GM12878 (cell line): Measurements from ENCODE around the gene UBAC2. TPM values are rescaled to one million over a fixed set of nuclear protein-coding genes. Genes with fewer than 3 reads are reported as not detected.

Source experiments
- ATF7 ChIP-seq: fragments of 450-650 bp; IDR thresholded peaks from 2 replicates; pipeline ENCODE4 v1.6.1; 2016; ENCODE audit warnings: low read depth, mild to moderate bottlenecking
- BMI1 ChIP-seq: fragments of 450-650 bp; IDR thresholded peaks from 2 replicates; pipeline ENCODE4 v1.6.1; 2016; ENCODE audit warnings: mild to moderate bottlenecking, moderate library complexity, borderline replicate concordance
- E2F8 ChIP-seq: fragments of 450-650 bp; IDR thresholded peaks from 2 replicates; pipeline ENCODE4 v1.6.1; 2018; ENCODE audit warnings: mild to moderate bottlenecking, low read depth, moderate library complexity; ENCODE audit not compliant: partially characterized antibody
- HDAC2 ChIP-seq: fragments of 200-600 bp; sonication (generic); IDR thresholded peaks from 2 replicates; pipeline ENCODE4 v1.6.1; 2017
- HDGF ChIP-seq: fragments of 450-650 bp; IDR thresholded peaks from 2 replicates; pipeline ENCODE4 v1.6.1; 2016; ENCODE audit warnings: antibody characterized with exemption
- KLF5 ChIP-seq: fragments of 450-650 bp; IDR thresholded peaks from 2 replicates; pipeline ENCODE4 v1.6.1; 2014; ENCODE audit warnings: mild to moderate bottlenecking; ENCODE audit not compliant: partially characterized antibody
- NR2C2 ChIP-seq: IDR thresholded peaks from 2 replicates; pipeline ENCODE4 v1.6.1; 2011; ENCODE audit warnings: borderline replicate concordance, low read depth; ENCODE audit not compliant: control insufficient read depth, insufficient read length
- PML ChIP-seq: IDR thresholded peaks from 2 replicates; pipeline ENCODE4 v1.6.1; 2012; ENCODE audit warnings: low read length, inconsistent platforms
- RCOR1 ChIP-seq: conservative IDR thresholded peaks from 2 replicates; pipeline ENCODE4 v1.6.1; 2012; ENCODE audit warnings: low read depth, low read length, improper control_type of control experiment
- STAT1 ChIP-seq: fragments of 450-650 bp; conservative IDR thresholded peaks from 2 replicates; pipeline ENCODE4 v1.6.1; 2014; ENCODE audit warnings: antibody characterized with exemption, mild to moderate bottlenecking
- ZBTB33 ChIP-seq: fragments of 450-650 bp; IDR thresholded peaks from 2 replicates; pipeline ENCODE4 v1.6.1; 2017; ENCODE audit warnings: mild to moderate bottlenecking
- ZNF24 ChIP-seq: fragments of 450-650 bp; IDR thresholded peaks from 2 replicates; pipeline ENCODE4 v1.6.1; 2017; ENCODE audit warnings: antibody characterized with exemption, mild to moderate bottlenecking
- ZZZ3 ChIP-seq: IDR thresholded peaks from 2 replicates; pipeline ENCODE4 v1.6.1; 2011; ENCODE audit warnings: low read depth; ENCODE audit not compliant: control insufficient read depth, insufficient read length
- polyA plus RNA-seq, 11 experiments: library from polyadenylated mRNA; depleted of rRNA in 4 of 11; unstranded in 6 of 11; stranded (reverse) in 5 of 11; fragments of >200 nt; fragmentation: Nextera tagmentation in 4 of 11; fragmentation: Illumina TruSeq in 1 of 11; extraction: Ambion mirVana in 4 of 11; extraction: Trizol in 1 of 11; gene quantifications; 1 replicate in 1 of 11; 2 replicates in 10 of 11; pipeline versions ENCODE4 v1.2.1 to v1.2.3, GENCODE V29; 2011 to 2016; ENCODE audit warnings: inconsistent platforms in 2 of 11, missing spikeins in 2 of 11, low read depth in 1 of 11
- total RNA-seq, 4 experiments: library from RNA; depleted of rRNA in 3 of 4; stranded (reverse); fragments of >200 nt in 3 of 4; fragmentation: Illumina TruSeq in 1 of 4; extraction: Trizol in 1 of 4; gene quantifications; 2 replicates each; pipeline versions ENCODE4 v1.2.1 to v1.2.3, GENCODE V29; 2013 to 2021
- TF ChIP-seq, protein P1 (sequence below): fragments of 450-650 bp; IDR thresholded peaks from 2 replicates; pipeline ENCODE4 v1.6.1; 2017; ENCODE audit warnings: mild to moderate bottlenecking, moderate library complexity
- TF ChIP-seq, protein P2 (sequence below): IDR thresholded peaks from 2 replicates; pipeline ENCODE4 v1.6.1; 2011; ENCODE audit warnings: borderline replicate concordance, low read depth, mild to moderate bottlenecking, moderate library complexity, low read length; ENCODE audit not compliant: insufficient read depth, poor library complexity, severe bottlenecking

The UBAC2 gene
- total and polyA plus RNA-seq, 10 of the 15 experiments (the other 5 are each of a cell fraction or from before 2014, with no cell fraction given) = 3.0 to 54.6 (median 17.4) TPM

DNA sequence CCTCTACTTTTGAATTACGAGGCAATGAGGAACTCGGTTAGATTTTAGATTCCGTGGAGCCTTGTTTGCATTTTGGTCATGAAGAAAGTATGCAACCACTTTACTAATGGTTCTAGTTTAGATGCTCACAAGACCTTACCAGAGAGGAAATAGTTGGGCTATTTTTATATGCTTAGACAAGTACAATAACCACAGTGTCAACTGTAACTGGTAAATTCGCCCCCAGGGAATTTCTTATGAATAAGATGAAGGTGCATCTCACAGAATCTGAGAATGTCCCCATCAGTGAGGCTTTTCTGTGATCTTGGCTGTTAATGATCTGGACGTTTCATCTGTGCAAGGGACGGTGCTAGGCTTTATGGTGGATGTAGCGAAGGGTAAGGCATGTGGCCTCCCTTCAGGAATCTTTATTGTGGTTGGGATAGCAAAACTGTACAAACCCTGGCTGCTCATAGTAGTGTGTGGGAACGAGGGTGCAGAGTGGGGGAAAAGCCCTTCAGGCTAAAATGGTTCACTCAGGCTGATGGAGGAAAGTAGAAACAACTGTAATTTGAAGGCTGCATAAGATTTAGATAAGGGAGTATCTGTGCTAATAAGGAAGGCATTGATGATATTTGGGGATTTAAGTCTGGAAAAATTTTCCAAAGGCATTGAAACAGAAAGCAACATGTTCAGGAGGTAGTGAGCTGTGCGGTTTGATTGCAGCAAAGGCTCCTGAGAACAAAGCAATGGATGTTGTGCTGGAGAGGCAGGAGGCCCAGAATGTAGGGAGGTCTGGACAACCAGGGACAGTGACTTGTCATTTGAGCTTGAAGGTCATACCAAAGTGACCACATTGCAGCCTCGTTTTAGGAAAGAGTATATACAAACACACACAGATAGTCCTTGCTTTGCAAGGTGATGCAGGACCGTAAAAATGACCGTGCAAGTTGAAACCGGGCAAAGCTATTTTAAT, 28.4 kb downstream of the UBAC2 start (continued):
- TF ChIP-seq KLF5 = no peak
- TF ChIP-seq NR2C2 = no peak
- peak; percentile 71 for TF ChIP-seq E2F8
- TF ChIP-seq HDGF = no peak
- TF ChIP-seq ZZZ3 = no peak
- TF ChIP-seq, protein P1, sequence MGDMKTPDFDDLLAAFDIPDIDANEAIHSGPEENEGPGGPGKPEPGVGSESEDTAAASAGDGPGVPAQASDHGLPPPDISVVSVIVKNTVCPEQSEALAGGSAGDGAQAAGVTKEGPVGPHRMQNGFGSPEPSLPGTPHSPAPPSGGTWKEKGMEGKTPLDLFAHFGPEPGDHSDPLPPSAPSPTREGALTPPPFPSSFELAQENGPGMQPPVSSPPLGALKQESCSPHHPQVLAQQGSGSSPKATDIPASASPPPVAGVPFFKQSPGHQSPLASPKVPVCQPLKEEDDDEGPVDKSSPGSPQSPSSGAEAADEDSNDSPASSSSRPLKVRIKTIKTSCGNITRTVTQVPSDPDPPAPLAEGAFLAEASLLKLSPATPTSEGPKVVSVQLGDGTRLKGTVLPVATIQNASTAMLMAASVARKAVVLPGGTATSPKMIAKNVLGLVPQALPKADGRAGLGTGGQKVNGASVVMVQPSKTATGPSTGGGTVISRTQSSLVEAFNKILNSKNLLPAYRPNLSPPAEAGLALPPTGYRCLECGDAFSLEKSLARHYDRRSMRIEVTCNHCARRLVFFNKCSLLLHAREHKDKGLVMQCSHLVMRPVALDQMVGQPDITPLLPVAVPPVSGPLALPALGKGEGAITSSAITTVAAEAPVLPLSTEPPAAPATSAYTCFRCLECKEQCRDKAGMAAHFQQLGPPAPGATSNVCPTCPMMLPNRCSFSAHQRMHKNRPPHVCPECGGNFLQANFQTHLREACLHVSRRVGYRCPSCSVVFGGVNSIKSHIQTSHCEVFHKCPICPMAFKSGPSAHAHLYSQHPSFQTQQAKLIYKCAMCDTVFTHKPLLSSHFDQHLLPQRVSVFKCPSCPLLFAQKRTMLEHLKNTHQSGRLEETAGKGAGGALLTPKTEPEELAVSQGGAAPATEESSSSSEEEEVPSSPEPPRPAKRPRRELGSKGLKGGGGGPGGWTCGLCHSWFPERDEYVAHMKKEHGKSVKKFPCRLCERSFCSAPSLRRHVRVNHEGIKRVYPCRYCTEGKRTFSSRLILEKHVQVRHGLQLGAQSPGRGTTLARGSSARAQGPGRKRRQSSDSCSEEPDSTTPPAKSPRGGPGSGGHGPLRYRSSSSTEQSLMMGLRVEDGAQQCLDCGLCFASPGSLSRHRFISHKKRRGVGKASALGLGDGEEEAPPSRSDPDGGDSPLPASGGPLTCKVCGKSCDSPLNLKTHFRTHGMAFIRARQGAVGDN = no peak
- no peak for TF ChIP-seq STAT1
- TF ChIP-seq RCOR1 = peak; percentile 94; the same call in 1 of the 2 replicates
- peak; percentile 67; the same call in 1 of the 2 replicates for TF ChIP-seq PML
- TF ChIP-seq, protein P2, sequence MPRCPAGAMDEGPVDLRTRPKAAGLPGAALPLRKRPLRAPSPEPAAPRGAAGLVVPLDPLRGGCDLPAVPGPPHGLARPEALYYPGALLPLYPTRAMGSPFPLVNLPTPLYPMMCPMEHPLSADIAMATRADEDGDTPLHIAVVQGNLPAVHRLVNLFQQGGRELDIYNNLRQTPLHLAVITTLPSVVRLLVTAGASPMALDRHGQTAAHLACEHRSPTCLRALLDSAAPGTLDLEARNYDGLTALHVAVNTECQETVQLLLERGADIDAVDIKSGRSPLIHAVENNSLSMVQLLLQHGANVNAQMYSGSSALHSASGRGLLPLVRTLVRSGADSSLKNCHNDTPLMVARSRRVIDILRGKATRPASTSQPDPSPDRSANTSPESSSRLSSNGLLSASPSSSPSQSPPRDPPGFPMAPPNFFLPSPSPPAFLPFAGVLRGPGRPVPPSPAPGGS = peak; percentile 96
- no peak for TF ChIP-seq ZBTB33
- TF ChIP-seq HDAC2 = no peak
- TF ChIP-seq ATF7 = peak; percentile 91
- TF ChIP-seq BMI1 = peak; percentile 78
- peak; percentile 89 for TF ChIP-seq ZNF24
